Right atrium auricular region (tissue), 2 donors: ENCODE results near the gene KRT37. TPM values are rescaled to one million over a fixed set of nuclear protein-coding genes. Genes with fewer than 3 reads are reported as not detected.

Experiments used
- DNase-seq: peaks from one replicate; pipeline ENCODE4 v3.0.0-alpha.2; 2019; ENCODE audit warnings: low spot score
- H3K27ac ChIP-seq, 2 donors: fragments of 200-600 bp; sonication (generic); 1 replicate in 1 of 2; 2 replicates in 1 of 2; pipeline ENCODE4 v1.5.1; 2016 to 2019
- H3K27me3 ChIP-seq, 2 donors: fragments of 200-600 bp; sonication (generic); one replicate each; pipeline versions ENCODE4 v1.5.1 to v1.6.0; 2017 to 2019
- H3K36me3 ChIP-seq: fragments of 200-600 bp; sonication (generic); one replicate; pipeline ENCODE4 v1.5.1; 2016
- H3K4me1 ChIP-seq, 2 donors: fragments of 200-600 bp; sonication (generic); one replicate each; pipeline versions ENCODE4 v1.5.1 to v1.6.0; 2017 to 2019
- H3K4me3 ChIP-seq, 2 donors: fragments of 200-600 bp; sonication (generic); 1 replicate in 1 of 2; 2 replicates in 1 of 2; pipeline ENCODE4 v1.5.1; 2017 to 2019; ENCODE audit warnings: mild to moderate bottlenecking in 1 of 2, moderate library complexity in 1 of 2
- H3K9me3 ChIP-seq, 2 donors: fragments of 200-600 bp; sonication (generic); one replicate each; pipeline ENCODE4 v1.5.1; 2019
- CTCF ChIP-seq, 2 donors: fragments of 200-600 bp; sonication (generic); IDR thresholded peaks; one replicate each; pipeline ENCODE4 v1.5.1; 2019; ENCODE audit warnings: antibody characterized with exemption in 2 of 2
- total RNA-seq, 2 donors: library from RNA; depleted of rRNA; stranded (reverse); fragments of >200 nt; gene quantifications; one replicate each; pipeline ENCODE4 v1.1.0, GENCODE V29; 2016

KRT37 gene
- total RNA-seq, 2 donors from 2014 or later: not detected

DNA sequence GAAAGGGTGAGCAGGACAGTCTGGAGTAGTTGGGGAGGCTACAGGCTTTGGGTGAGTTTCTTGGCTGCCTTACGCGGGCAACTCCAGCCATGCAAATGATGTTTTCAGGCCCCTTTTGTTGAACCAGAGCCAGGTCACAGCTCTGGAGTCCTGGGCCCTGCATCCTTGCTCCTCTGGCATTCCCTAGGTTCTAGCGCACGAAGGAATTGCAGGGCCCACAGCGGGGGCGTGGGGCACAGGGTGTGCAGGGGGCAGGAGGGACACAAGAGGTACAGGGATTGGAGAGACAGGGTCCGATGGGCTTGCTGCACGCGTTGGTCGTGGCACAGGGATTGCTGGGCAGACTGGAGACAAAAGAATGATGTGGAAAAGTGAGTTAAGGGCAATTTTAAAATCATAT is 30.6 kb downstream of the KRT37 start:
- Histone ChIP-seq H3K4me3 (no peak overlapping the region), H3K36me3 (no peaks in the 10 kb centered on the region), H3K4me1 (peaks cover 0 to 9% of the 10 kb centered on the region in 2 donors), H3K9me3 (no peaks in the 10 kb centered on the region), H3K27me3 (no peaks in the 10 kb centered on the region), H3K27ac (no peak overlapping the region)
- no peak for TF ChIP-seq CTCF (IDR thresholded peaks at IDR 0.05)
- DNase-seq: no peak

- H3K27ac ChIP-seq: no peak overlapping the region
- no peak for DNase-seq
- H3K9me3 ChIP-seq: no peaks in the 10 kb centered on the region
- peaks cover 0 to 9% of the 10 kb centered on the region in 2 donors for H3K4me1 ChIP-seq
- no peaks in the 10 kb centered on the region for H3K36me3 ChIP-seq
- H3K4me3 ChIP-seq: no peak overlapping the region
- H3K27me3 ChIP-seq: no peaks in the 10 kb centered on the region
- no peak for TF ChIP-seq CTCF (IDR thresholded peaks at IDR 0.05)
Measured at GRCh38 chr17:41393294-41393693, 31.1 kb downstream of the KRT37 start.

- Histone ChIP-seq H3K4me1 (peaks cover 0 to 9% of the 10 kb centered on the region in 2 donors), H3K27ac (no peak overlapping the region), H3K9me3 (peaks cover 0 to 3% of the 10 kb centered on the region in 2 donors), H3K4me3 (no peak overlapping the region), H3K27me3 (no peaks in the 10 kb centered on the region), H3K36me3 (no peaks in the 10 kb centered on the region)
- no peak for DNase-seq
- TF ChIP-seq CTCF (IDR thresholded peaks at IDR 0.05): no peak
Measured at GRCh38 chr17:41392278-41392677, 32.1 kb downstream of the KRT37 start.

GRCh38 chr17:41391535-41391934 is 32.9 kb downstream of the KRT37 start:
- H3K27ac ChIP-seq: no peak overlapping the region
- no peak for DNase-seq
- peaks cover 0 to 9% of the 10 kb centered on the region in 2 donors for H3K4me1 ChIP-seq
- no peaks in the 10 kb centered on the region for H3K27me3 ChIP-seq
- H3K36me3 ChIP-seq: no peaks in the 10 kb centered on the region
- no peak overlapping the region for H3K4me3 ChIP-seq
- TF ChIP-seq CTCF (IDR thresholded peaks at IDR 0.05): no peak
- peaks cover 0 to 10% of the 10 kb centered on the region in 2 donors for H3K9me3 ChIP-seq

DNA sequence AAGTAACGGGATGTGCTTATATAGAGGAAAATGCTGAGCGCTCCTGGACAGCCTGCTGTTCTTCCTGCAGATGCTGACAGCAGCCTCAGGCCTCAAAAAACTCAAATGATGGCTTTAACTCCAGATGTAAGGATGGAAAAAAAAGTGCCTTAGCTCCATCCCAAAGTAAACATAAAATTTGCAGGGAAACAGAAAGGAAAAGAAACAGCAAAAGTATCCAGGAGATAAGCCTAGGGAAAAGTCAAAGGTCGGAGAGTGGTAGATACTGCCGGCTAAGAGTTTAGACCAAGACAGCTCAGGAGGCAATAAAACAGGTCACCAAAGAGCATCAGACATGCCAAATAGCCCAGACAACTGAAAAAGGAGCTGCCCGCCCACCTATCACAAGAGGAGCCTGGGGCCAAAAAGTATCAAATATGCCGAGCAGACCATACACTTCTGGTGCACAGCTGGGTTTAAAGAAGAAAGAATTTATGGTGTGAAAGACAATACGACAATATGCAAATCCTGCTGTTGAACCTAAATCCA is 33.9 kb downstream of the KRT37 start:
- Histone ChIP-seq H3K4me3 (no peak overlapping the region), H3K27me3 (no peaks in the 10 kb centered on the region), H3K36me3 (no peaks in the 10 kb centered on the region), H3K4me1 (peaks cover 0 to 9% of the 10 kb centered on the region in 2 donors), H3K9me3 (peaks cover 0 to 21% of the 10 kb centered on the region in 2 donors), H3K27ac (no peak overlapping the region)
- DNase-seq: no peak
- no peak for TF ChIP-seq CTCF (IDR thresholded peaks at IDR 0.05)

DNA sequence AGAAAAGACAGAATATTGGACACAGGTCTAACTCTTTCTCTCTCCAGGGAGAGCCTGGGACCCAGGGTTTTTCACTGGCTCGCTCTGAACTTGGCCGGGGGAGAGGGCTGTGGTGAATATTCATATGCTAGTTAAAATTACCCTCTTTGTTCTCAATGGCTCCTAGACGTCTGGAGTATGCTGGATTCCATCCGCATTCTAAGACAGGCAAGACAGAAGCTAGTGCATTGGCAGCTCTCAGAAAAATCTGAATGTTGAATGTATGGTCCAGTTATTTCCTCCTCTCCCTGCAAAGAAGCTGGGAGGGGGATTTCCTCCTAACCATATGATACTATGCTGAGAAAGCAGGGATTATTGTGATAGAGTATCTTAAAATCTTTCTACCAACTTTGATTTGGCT is 36.7 kb downstream of the KRT37 start:
- no peak for TF ChIP-seq CTCF (IDR thresholded peaks at IDR 0.05)
- Histone ChIP-seq H3K27ac (no peak overlapping the region), H3K27me3 (no peaks in the 10 kb centered on the region), H3K36me3 (no peaks in the 10 kb centered on the region), H3K4me3 (no peak overlapping the region), H3K4me1 (no peaks in the 10 kb centered on the region), H3K9me3 (peaks cover 0 to 27% of the 10 kb centered on the region in 2 donors)
- DNase-seq: no peak
